K562 (cell line): Measurements from ENCODE around the gene CASTOR1. TPM values are rescaled to one million over a fixed set of nuclear protein-coding genes. Genes with fewer than 3 reads are reported as not detected.

Experiments used
- CTBP1 ChIP-seq: fragments of 450-650 bp; IDR thresholded peaks from 2 replicates; pipeline ENCODE4 v1.6.1; 2016; ENCODE audit warnings: borderline replicate concordance
- E2F8 ChIP-seq: fragments of 450-650 bp; IDR thresholded peaks from 2 replicates; pipeline ENCODE4 v1.7.1; 2018; ENCODE audit warnings: mild to moderate bottlenecking, low read depth; ENCODE audit not compliant: partially characterized antibody
- ELK1 ChIP-seq: sonication (generic); formaldehyde crosslinking; IDR thresholded peaks from 2 replicates; pipeline ENCODE4 v1.8.1; 2022; ENCODE audit warnings: missing genetic modification reagents
- ETV1 ChIP-seq: fragments of 450-650 bp; conservative IDR thresholded peaks from 2 replicates; pipeline ENCODE4 v1.6.1; 2016; ENCODE audit warnings: missing genetic modification characterization, control low read depth, low read depth, missing compliant biosample characterization
- MBD1 ChIP-seq: fragments of 250-450 bp; sonication (Bioruptor Pico); IDR thresholded peaks from 2 replicates; pipeline ENCODE4 v1.8.0; 2022; ENCODE audit warnings: inconsistent platforms
- PHB ChIP-seq: fragments of 250-450 bp; sonication (Bioruptor Pico); IDR thresholded peaks from 2 replicates; pipeline ENCODE4 v1.5.0; 2021
- PHF8 ChIP-seq: fragments of 200-600 bp; sonication (generic); IDR thresholded peaks from 2 replicates; pipeline ENCODE4 v1.6.1; 2012; ENCODE audit warnings: mixed run types, mild to moderate bottlenecking, inconsistent platforms, low read length, moderate library complexity, borderline replicate concordance
- PKNOX1 ChIP-seq: fragments of 450-650 bp; IDR thresholded peaks from 2 replicates; pipeline ENCODE4 v1.6.1; 2016
- RNF219 ChIP-seq: fragments of 250-450 bp; sonication (Bioruptor Pico); IDR thresholded peaks from 2 replicates; pipeline ENCODE4 v1.5.0; 2022; ENCODE audit warnings: mild to moderate bottlenecking
- SMARCA5 ChIP-seq: fragments of 450-650 bp; IDR thresholded peaks from 2 replicates; pipeline ENCODE4 v1.6.1; 2016
- SNIP1 ChIP-seq: fragments of 450-650 bp; IDR thresholded peaks from 2 replicates; pipeline ENCODE4 v1.7.1; 2017; ENCODE audit warnings: low read depth, mild to moderate bottlenecking
- SPI1 ChIP-seq: IDR thresholded peaks from 2 replicates; pipeline ENCODE4 v1.6.1; 2011; ENCODE audit warnings: low read depth, low read length, control low read depth, borderline replicate concordance
- ZFP1 ChIP-seq: fragments of 450-650 bp; formaldehyde crosslinking; IDR thresholded peaks from 2 replicates; pipeline ENCODE4 v1.4.0; 2020; ENCODE audit warnings: mild to moderate bottlenecking, mixed read lengths
- ZNF41 ChIP-seq: fragments of 250-450 bp; sonication (Bioruptor Pico); conservative IDR thresholded peaks from 2 replicates; pipeline ENCODE4 v1.4.0; 2020; ENCODE audit warnings: mild to moderate bottlenecking
- polyA plus RNA-seq, 8 experiments: library from polyadenylated mRNA; depleted of rRNA in 4 of 8; stranded (reverse) in 5 of 8; unstranded in 3 of 8; fragments of >200 nt; fragmentation: Nextera tagmentation in 2 of 8; fragmentation: Illumina TruSeq in 1 of 8; extraction: Ambion mirVana in 2 of 8; extraction: Trizol in 1 of 8; gene quantifications; 2 replicates each; pipeline versions ENCODE4 v1.2.1 to v1.2.3, GENCODE V29; 2011 to 2014; ENCODE audit warnings: inconsistent platforms in 1 of 8, missing spikeins in 1 of 8
- total RNA-seq, 7 experiments: library from RNA; depleted of rRNA in 6 of 7; stranded (reverse); fragments of >200 nt in 6 of 7; fragmentation: Illumina TruSeq in 2 of 7; extraction: Trizol in 2 of 7; gene quantifications; 2 replicates each; pipeline versions ENCODE4 v1.2.1 to v1.2.3, GENCODE V29; 2011 to 2021; ENCODE audit warnings: low replicate concordance in 1 of 7

The CASTOR1 gene
- total and polyA plus RNA-seq, 9 of the 15 experiments (the other 6 are each of a cell fraction or from before 2014, with no cell fraction given), result 0.35 to 2.6 (median 1.1) TPM

- TF ChIP-seq SNIP1 (no peak), PHF8 (no peak), MBD1 (CRISPR knock-in tag) (no peak), RNF219 (CRISPR knock-in tag) (no peak), E2F8 (no peak), SPI1 (no peak), SMARCA5 (peak; percentile 94), CTBP1 (0 out of 2 replicates have a peak, but pooled peaks have one; percentile 31), ZFP1 (CRISPR knock-in tag) (no peak), PKNOX1 (0 out of 2 replicates have a peak, but pooled peaks have one; percentile 23), PHB (CRISPR knock-in tag) (no peak), ETV1 (tag) (peak; percentile 67), ELK1 (CRISPR knock-in tag) (no peak), ZNF41 (no peak)
These were observed 16.8 kb upstream of the CASTOR1 start (continued) for GRCh38 chr22:30305906-30306626.
